Activated B cell treated with CpG ODN at 0.5 μM for 24 hours (primary cell): ENCODE measurements around the gene RFLNA. TPM values are rescaled to one million over a fixed set of nuclear protein-coding genes. Genes with fewer than 3 reads are reported as not detected.

Experiments used
- ATAC-seq: fragments of 200-7000 bp; cut with Tn5 transposase; one replicate; pipeline ENCODE4 v1.10.0; 2021; ENCODE audit warnings: low read depth, mild to moderate bottlenecking, moderate library complexity
- CTCF ChIA-PET: fragments of 350-600 bp; sonication (Branson Sonifier 250); formaldehyde crosslinking; loops from one replicate; lab custom pipeline; 2021; ENCODE audit warnings: antibody characterized with exemption; lab: Charles Lee
- POLR2A ChIA-PET: fragments of 350-600 bp; sonication (Branson Sonifier 250); formaldehyde crosslinking; loops from one replicate; lab custom pipeline; 2021; ENCODE audit warnings: antibody characterized with exemption; lab: Charles Lee
- DNase-seq: peaks from one replicate; pipeline ENCODE4 v3.0.0; 2022
- H3K27ac Mint-ChIP-seq: one replicate; pipeline ENCODE4 v1.8.0; 2020; ENCODE audit warnings: mixed read lengths
- H3K27me3 Mint-ChIP-seq: one replicate; pipeline ENCODE4 v1.8.0; 2021; ENCODE audit warnings: mixed read lengths
- H3K36me3 Mint-ChIP-seq: one replicate; pipeline ENCODE4 v1.8.0; 2021; ENCODE audit warnings: low read depth, mixed read lengths
- H3K4me1 Mint-ChIP-seq: one replicate; pipeline ENCODE4 v1.8.0; 2021; ENCODE audit warnings: mixed read lengths
- H3K4me3 Mint-ChIP-seq: one replicate; pipeline ENCODE4 v1.8.0; 2020; ENCODE audit warnings: mild to moderate bottlenecking, mixed read lengths
- H3K9me3 Mint-ChIP-seq: one replicate; pipeline ENCODE4 v1.8.0; 2020; ENCODE audit warnings: mixed read lengths
- CTCF ChIP-seq: fragments of 200-600 bp; IDR thresholded peaks from one replicate; pipeline ENCODE4 v1.8.0; 2022; ENCODE audit warnings: antibody characterized with exemption, mild to moderate bottlenecking
- intact Hi-C: fragments of 100-400 bp; cut with micrococcal nuclease; formaldehyde crosslinking; loops from one replicate; pipeline ENCODE4 v1.15.1; 2024
- total RNA-seq: library from RNA; stranded (reverse); gene quantifications from 2 replicates; pipeline ENCODE4 v1.2.3, GENCODE V29; 2022

The RFLNA gene
- total RNA-seq, 1 donor from 2014 or later: not detected

GRCh38 chr12:124292385-124292784, 2.5 kb upstream of the RFLNA start:
- Mint-ChIP-seq H3K4me3 (no peak overlapping the region), H3K36me3 (no peaks in the 10 kb centered on the region), H3K27me3 (peaks cover 32% of the 10 kb centered on the region), H3K27ac (no peak overlapping the region), H3K4me1 (no peaks in the 10 kb centered on the region), H3K9me3 (no peaks in the 10 kb centered on the region)
- TF ChIP-seq CTCF: no peak
- DNase-seq: no peak
- ChIA-PET CTCF (no interaction called here), POLR2A (no interaction called here)
- intact Hi-C loops: no loop called here
- ATAC-seq: no peak

- Mint-ChIP-seq H3K4me1 (no peaks in the 10 kb centered on the region), H3K36me3 (no peaks in the 10 kb centered on the region), H3K9me3 (no peaks in the 10 kb centered on the region), H3K27ac (no peak overlapping the region), H3K27me3 (peaks cover 32% of the 10 kb centered on the region), H3K4me3 (no peak overlapping the region)
- CTCF ChIA-PET: no interaction called here
- POLR2A ChIA-PET: no interaction called here
- no peak for TF ChIP-seq CTCF
- intact Hi-C loops: no loop called here
- ATAC-seq: no peak
- DNase-seq: no peak
Observed at GRCh38 chr12:124293286-124294003, 1.4 kb upstream of the RFLNA start.

- Mint-ChIP-seq H3K27me3 (peaks cover 33% of the 10 kb centered on the region), H3K36me3 (no peaks in the 10 kb centered on the region), H3K27ac (no peak overlapping the region), H3K9me3 (no peaks in the 10 kb centered on the region), H3K4me1 (no peaks in the 10 kb centered on the region), H3K4me3 (no peak overlapping the region)
- intact Hi-C loops: no loop called here
- TF ChIP-seq CTCF: no peak
- POLR2A ChIA-PET: no interaction called here
- CTCF ChIA-PET: no interaction called here
- ATAC-seq (no peak), DNase-seq (no peak)
Observed at GRCh38 chr12:124295431-124296058, 652 bp downstream of the RFLNA start.

- H3K4me1 Mint-ChIP-seq: no peaks in the 10 kb centered on the region
- no peak for TF ChIP-seq CTCF
- H3K4me3 Mint-ChIP-seq: no peak overlapping the region
- CTCF ChIA-PET: no interaction called here
- no peaks in the 10 kb centered on the region for H3K9me3 Mint-ChIP-seq
- H3K27ac Mint-ChIP-seq: no peak overlapping the region
- peaks cover 33% of the 10 kb centered on the region for H3K27me3 Mint-ChIP-seq
- no peak for DNase-seq
- intact Hi-C loops: no loop called here
- ATAC-seq: no peak
- H3K36me3 Mint-ChIP-seq: no peaks in the 10 kb centered on the region
- POLR2A ChIA-PET: no interaction called here
Observed at GRCh38 chr12:124296295-124296915, 1.5 kb downstream of the RFLNA start.

- intact Hi-C loops: no loop called here
- H3K27ac Mint-ChIP-seq: no peak overlapping the region
- peaks cover 31% of the 10 kb centered on the region for H3K27me3 Mint-ChIP-seq
- no peak for TF ChIP-seq CTCF
- CTCF ChIA-PET: no interaction called here
- H3K36me3 Mint-ChIP-seq: no peaks in the 10 kb centered on the region
- no peaks in the 10 kb centered on the region for H3K4me1 Mint-ChIP-seq
- POLR2A ChIA-PET: no interaction called here
- no peak overlapping the region for H3K4me3 Mint-ChIP-seq
- H3K9me3 Mint-ChIP-seq: no peaks in the 10 kb centered on the region
- DNase-seq: no peak
- ATAC-seq: no peak
Observed at GRCh38 chr12:124296916-124297351, 2.0 kb downstream of the RFLNA start.
